Smooth muscle cell of the coronary artery (primary cell): ENCODE data around the gene PITX2. TPM values are rescaled to one million over a fixed set of nuclear protein-coding genes. Genes with fewer than 3 reads are reported as not detected.

ENCODE experiments used
- total RNA-seq: library from RNA; depleted of rRNA; stranded (reverse); fragments of >200 nt; gene quantifications from 2 replicates; pipeline ENCODE4 v1.2.3, GENCODE V29; 2014; ENCODE audit warnings: low replicate concordance

PITX2 gene
- total RNA-seq = 0.38 and 1.1 TPM in 2 replicates

GRCh38 chr4:110622841-110623717 lies at the start of gene PITX2:
Gene PITX2 (minus strand): TSS chr4:110623077. CDS start chr4:110622460, 617 bp downstream.

Other genes starting within 250 kb of the PITX2 start
- gene ENPEP, start 146.9 kb downstream of the PITX2 start, total RNA-seq = 0.08 and 0.82 TPM in 2 replicates